Activated CD8-positive, alpha-beta memory T cell treated with anti-CD3 and anti-CD28 coated beads, Interleukin-2, amount 50 U/mL, for 1 hour (primary cell): ENCODE results near the gene FAM229A.

Experiments
- DNase-seq: peaks from one replicate; pipeline ENCODE4 v3.0.0-alpha.2; 2020; ENCODE audit errors: extremely low read depth

The FAM229A gene

GRCh38 chr1:32330558-32331151 is 31.6 kb downstream of the FAM229A start:
- no peak for DNase-seq

GRCh38 chr1:32329931-32330466 is 32.3 kb downstream of the FAM229A start:
- no peak for DNase-seq

GRCh38 chr1:32327204-32327603 is 35.1 kb downstream of the FAM229A start:
- no peak for DNase-seq

- no peak for DNase-seq
Observed at GRCh38 chr1:32321712-32322291, 40.5 kb downstream of the FAM229A start.

- no peak for DNase-seq
Observed at GRCh38 chr1:32318127-32318869, 44.0 kb downstream of the FAM229A start.

GRCh38 chr1:32316903-32317277 is 45.4 kb downstream of the FAM229A start:
- no peak for DNase-seq

- DNase-seq = no peak
Observed at GRCh38 chr1:32311709-32312393, 50.4 kb downstream of the FAM229A start.
